Measurements from ENCODE around the gene ARID5B. TPM values are rescaled to one million over a fixed set of nuclear protein-coding genes. Genes with fewer than 3 reads are reported as not detected.
A peak's percentile ranks its signal among the peaks of the same experiment; 100 is the strongest.

The ARID5B gene
- total and polyA plus RNA-seq, 2 of the 4 experiments (the other 2 are of a cell fraction) = 41.0 to 125 TPM

GRCh38 chr10:62082729-62083411, 181.4 kb downstream of the ARID5B start:
- no peaks in the 10 kb centered on the region for H3K27me3 ChIP-seq (ENCODE audit: control insufficient read depth, insufficient read depth, low read length)
- H3K9ac ChIP-seq (ENCODE audit: low read depth, low read length) = peak overlapping the region; percentile 79
- H3K23ac ChIP-seq (ENCODE audit: low read depth, low read length) = peak overlapping the region; percentile 90
- peak overlapping the region; percentile 93 for H2BK5ac ChIP-seq (ENCODE audit: low read depth, low read length, poor library complexity, severe bottlenecking)
- intact Hi-C loops (cut with micrococcal nuclease) = no loop called here
- peak overlapping the region; percentile 88 for H2BK20ac ChIP-seq (ENCODE audit: low read depth, low read length)
- in situ Hi-C loops (cut with MboI; ENCODE audit: low sequenced_read_pairs) = loop anchor here (25.0 kb wide), 1 partner anchor 1054 kb away; the partner anchor contains the start of gene NRBF2
- TF ChIP-seq NFE2L2 (IDR thresholded peaks at IDR 0.05; ENCODE audit: low read depth, low read length) (peak; percentile 53; the same call in 1 of the 2 replicates), BHLHE40 (IDR thresholded peaks at IDR 0.05; ENCODE audit: low read depth, low read length) (no peak), CHD1 (IDR thresholded peaks at IDR 0.05; ENCODE audit: low read depth, low read length) (no peak), USF2 (IDR thresholded peaks at IDR 0.05; ENCODE audit: low read depth, low read length) (no peak)
- WGBS, 2 experiments (ENCODE audit: extremely low coverage in 2 of 2, insufficient read length in 1 of 2) = no CpG with 5 or more reads among the region's 7 CpGs
- H2BK120ac ChIP-seq (ENCODE audit: low read depth, low read length) = peak overlapping the region; percentile 89
- peak overlapping the region; percentile 95 for H3K4ac ChIP-seq (ENCODE audit: low read depth, low read length)
- H2AFZ ChIP-seq (replicated peaks; ENCODE audit: low read length, poor library complexity) = no peak overlapping the region
- H2BK15ac ChIP-seq (ENCODE audit: low read depth, low read length) = peak overlapping the region; percentile 53; the same call in 1 of the 3 replicates
- no peaks in the 10 kb centered on the region for H3K9me3 ChIP-seq (ENCODE audit: control insufficient read depth, insufficient read depth, low read length)
- peaks cover 20 to 59% of the 10 kb centered on the region in 2 experiments for H3K79me1 ChIP-seq (ENCODE audit: low read depth in 1 of 2, low read length in 2 of 2)
- BruUV-seq (replicated peaks) = no TSS peak
- peaks cover 54% of the 10 kb centered on the region for H3K36me3 ChIP-seq (ENCODE audit: control insufficient read depth, insufficient read depth, low read length)
- H2AK9ac ChIP-seq (replicated peaks; ENCODE audit: low read depth, low read length, poor library complexity) = peak overlapping the region; percentile 73
- H3K4me2 ChIP-seq (ENCODE audit: low read depth, low read length) = peak overlapping the region; percentile 66
- H3K27ac ChIP-seq (ENCODE audit: insufficient read depth, low read length) = peak overlapping the region; percentile 91
- peak overlapping the region; percentile 85; the same call in 1 of the 2 replicates for H2AK5ac ChIP-seq (ENCODE audit: low read depth, low read length)
- H3K14ac ChIP-seq (replicated peaks; ENCODE audit: low read depth, low read length) = peak overlapping the region; percentile 92
- H4K91ac ChIP-seq (ENCODE audit: insufficient read depth, low read depth, low read length) = peak overlapping the region; percentile 88
- dilution Hi-C loops (cut with HindIII; ENCODE audit: low sequenced_read_pairs, unreplicated experiment) = no loop called here
- POLR2A ChIA-PET (ENCODE audit: unreplicated experiment) = interaction anchor here (0.6 kb wide), 1 partner anchor 320 kb away, joined by 5 read pairs; no protein-coding TSS in a partner anchor
- ATAC-seq (ENCODE audit: low read depth) = 0 out of 2 replicates have a peak, but pooled peaks have one; percentile 2
- H3K4me1 ChIP-seq (ENCODE audit: control insufficient read depth, insufficient read depth, low read length) = peaks cover 34% of the 10 kb centered on the region
- peak overlapping the region; percentile 58 to 90 for H4K8ac ChIP-seq (ENCODE audit: low read depth in 2 of 2, low read length in 2 of 2)
- CTCF ChIA-PET = interaction anchor here (0.6 to 0.7 kb wide), 3 partner anchors 259 to 684 kb away, joined by 3 to 7 read pairs (median 5); no protein-coding TSS in a partner anchor
- H3K56ac ChIP-seq (ENCODE audit: extremely low read depth, insufficient read depth, low read length) = peak overlapping the region; percentile 76
- H4K5ac ChIP-seq (ENCODE audit: low read depth, low read length) = peak overlapping the region; percentile 92
- peaks cover 16% of the 10 kb centered on the region for H4K20me1 ChIP-seq (ENCODE audit: insufficient read depth, low read length)
- peak; percentile 74 for DNase-seq
- no peak overlapping the region for H3K4me3 ChIP-seq (ENCODE audit: insufficient read depth, low read depth, low read length)
- peaks cover 17% of the 10 kb centered on the region for H3K9me1 ChIP-seq (ENCODE audit: insufficient read depth, low read length)
- peak overlapping the region; percentile 84 for H3K18ac ChIP-seq (ENCODE audit: low read depth, low read length)
